Progenitor cell of endocrine pancreas (in vitro differentiated cells): ENCODE measurements around the gene IGF1R. TPM values are rescaled to one million over a fixed set of nuclear protein-coding genes. Genes with fewer than 3 reads are reported as not detected.

Source experiments
- DNase-seq: peaks from one replicate; pipeline ENCODE4 v3.0.0; 2021; ENCODE audit warnings: low spot score; ENCODE audit not compliant: unreplicated experiment
- H3K27ac Mint-ChIP-seq: 2 replicates; pipeline ENCODE4 v1.8.0; 2021; ENCODE audit warnings: mild to moderate bottlenecking, moderate library complexity, mixed read lengths
- H3K27me3 Mint-ChIP-seq: 2 replicates; pipeline ENCODE4 v1.8.0; 2021; ENCODE audit warnings: mixed read lengths
- H3K36me3 Mint-ChIP-seq: 2 replicates; pipeline ENCODE4 v1.8.0; 2022; ENCODE audit warnings: mixed read lengths; ENCODE audit not compliant: insufficient read depth
- H3K4me1 Mint-ChIP-seq: 2 replicates; pipeline ENCODE4 v1.8.0; 2021; ENCODE audit warnings: low read depth, mixed read lengths
- H3K4me3 Mint-ChIP-seq: 2 replicates; pipeline ENCODE4 v1.8.0; 2021; ENCODE audit warnings: low read depth, mild to moderate bottlenecking, moderate library complexity, mixed read lengths
- H3K9me3 Mint-ChIP-seq: 2 replicates; pipeline ENCODE4 v1.8.0; 2021; ENCODE audit warnings: low read depth, mixed read lengths
- total RNA-seq: library from RNA; stranded (reverse); gene quantifications from 2 replicates; pipeline ENCODE4 v1.2.1, GENCODE V29; 2021
- TF ChIP-seq, protein P1 (sequence below): fragments of 200-600 bp; sonication (generic); IDR thresholded peaks from one replicate; pipeline ENCODE4 v1.5.0; 2021; ENCODE audit warnings: antibody characterized with exemption, mild to moderate bottlenecking; ENCODE audit not compliant: unreplicated experiment

IGF1R gene
- total RNA-seq, 1 donor from 2014 or later: 106 TPM

GRCh38 chr15:98700519-98700918 is 52.2 kb downstream of the IGF1R start:
- DNase-seq: no peak
- no peaks in the 10 kb centered on the region for H3K36me3 Mint-ChIP-seq
- TF ChIP-seq, protein P1, sequence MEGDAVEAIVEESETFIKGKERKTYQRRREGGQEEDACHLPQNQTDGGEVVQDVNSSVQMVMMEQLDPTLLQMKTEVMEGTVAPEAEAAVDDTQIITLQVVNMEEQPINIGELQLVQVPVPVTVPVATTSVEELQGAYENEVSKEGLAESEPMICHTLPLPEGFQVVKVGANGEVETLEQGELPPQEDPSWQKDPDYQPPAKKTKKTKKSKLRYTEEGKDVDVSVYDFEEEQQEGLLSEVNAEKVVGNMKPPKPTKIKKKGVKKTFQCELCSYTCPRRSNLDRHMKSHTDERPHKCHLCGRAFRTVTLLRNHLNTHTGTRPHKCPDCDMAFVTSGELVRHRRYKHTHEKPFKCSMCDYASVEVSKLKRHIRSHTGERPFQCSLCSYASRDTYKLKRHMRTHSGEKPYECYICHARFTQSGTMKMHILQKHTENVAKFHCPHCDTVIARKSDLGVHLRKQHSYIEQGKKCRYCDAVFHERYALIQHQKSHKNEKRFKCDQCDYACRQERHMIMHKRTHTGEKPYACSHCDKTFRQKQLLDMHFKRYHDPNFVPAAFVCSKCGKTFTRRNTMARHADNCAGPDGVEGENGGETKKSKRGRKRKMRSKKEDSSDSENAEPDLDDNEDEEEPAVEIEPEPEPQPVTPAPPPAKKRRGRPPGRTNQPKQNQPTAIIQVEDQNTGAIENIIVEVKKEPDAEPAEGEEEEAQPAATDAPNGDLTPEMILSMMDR: no peak
- peak overlapping the region; percentile 47 for H3K27ac Mint-ChIP-seq
- no peaks in the 10 kb centered on the region for H3K9me3 Mint-ChIP-seq
- no peak overlapping the region for H3K4me3 Mint-ChIP-seq
- H3K27me3 Mint-ChIP-seq: no peaks in the 10 kb centered on the region
- H3K4me1 Mint-ChIP-seq: peaks cover 36% of the 10 kb centered on the region

DNA sequence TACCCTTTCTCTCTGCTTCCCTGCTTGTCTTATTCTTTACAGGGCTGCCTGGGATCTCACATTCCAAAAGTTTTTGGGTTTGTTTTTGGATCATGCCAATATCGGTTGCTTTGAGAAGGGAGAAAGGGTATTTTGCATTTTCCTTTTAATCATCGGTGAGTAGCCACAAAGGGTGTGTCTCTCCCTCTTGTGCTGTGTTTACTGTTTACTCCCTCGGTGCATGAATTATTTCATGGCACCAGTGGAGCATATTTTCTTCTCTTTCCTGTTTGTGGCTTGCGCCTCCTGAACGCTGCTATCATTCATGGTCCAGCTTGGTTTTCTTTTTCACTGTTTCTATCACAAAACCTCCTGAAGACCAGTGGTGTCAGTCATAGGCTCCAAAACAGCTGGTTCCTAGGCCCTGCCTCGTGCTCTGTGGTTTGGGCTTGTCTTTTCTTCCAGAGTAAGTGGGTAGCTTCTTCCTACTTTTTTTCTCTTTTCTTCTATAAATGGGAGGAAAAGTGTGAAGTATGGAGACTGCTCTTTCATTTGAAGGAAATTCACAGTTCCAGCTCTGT is 54.9 kb downstream of the IGF1R start:
- Mint-ChIP-seq H3K27ac (no peak overlapping the region), H3K4me1 (peaks cover 32% of the 10 kb centered on the region), H3K9me3 (no peaks in the 10 kb centered on the region), H3K36me3 (peaks cover 6% of the 10 kb centered on the region), H3K4me3 (no peak overlapping the region), H3K27me3 (no peaks in the 10 kb centered on the region)
- TF ChIP-seq, protein P1: no peak
- no peak for DNase-seq

GRCh38 chr15:98705070-98705469 is 56.7 kb downstream of the IGF1R start:
- TF ChIP-seq, protein P1: no peak
- Mint-ChIP-seq H3K36me3 (peaks cover 12% of the 10 kb centered on the region), H3K4me1 (peaks cover 30% of the 10 kb centered on the region), H3K27me3 (no peaks in the 10 kb centered on the region), H3K27ac (no peak overlapping the region), H3K4me3 (no peak overlapping the region), H3K9me3 (no peaks in the 10 kb centered on the region)
- no peak for DNase-seq

DNA sequence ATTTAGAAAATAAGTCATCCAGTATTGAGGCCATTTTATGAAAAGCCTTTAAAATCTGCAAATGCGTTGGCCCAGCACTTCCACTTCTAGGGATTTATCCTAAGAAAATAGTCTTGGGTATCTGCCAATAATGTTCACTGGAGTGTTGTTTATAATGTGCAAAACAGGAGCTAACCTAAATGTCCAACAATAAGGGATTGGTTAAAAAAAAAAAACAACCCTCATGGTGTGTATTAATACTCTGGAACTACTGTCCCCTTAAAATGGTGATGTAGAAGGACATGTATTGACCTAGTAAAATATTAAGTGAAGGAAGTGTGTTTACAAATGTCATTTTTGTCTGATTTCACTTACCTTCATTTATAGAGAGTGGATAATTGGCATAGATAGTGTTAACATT is 58.0 kb downstream of the IGF1R start:
- TF ChIP-seq, protein P1: no peak
- Mint-ChIP-seq H3K36me3 (peaks cover 16% of the 10 kb centered on the region), H3K27ac (no peak overlapping the region), H3K4me3 (no peak overlapping the region), H3K4me1 (peaks cover 26% of the 10 kb centered on the region), H3K27me3 (no peaks in the 10 kb centered on the region), H3K9me3 (no peaks in the 10 kb centered on the region)
- no peak for DNase-seq

GRCh38 chr15:98706986-98707385 is 58.6 kb downstream of the IGF1R start:
- Mint-ChIP-seq H3K27me3 (no peaks in the 10 kb centered on the region), H3K27ac (no peak overlapping the region), H3K9me3 (peaks cover 5% of the 10 kb centered on the region), H3K36me3 (peaks cover 21% of the 10 kb centered on the region), H3K4me3 (no peak overlapping the region), H3K4me1 (peaks cover 26% of the 10 kb centered on the region)
- no peak for DNase-seq
- TF ChIP-seq, protein P1: no peak
